Endodermal cell (in vitro differentiated cells): Measurements from ENCODE around the gene ETFA. TPM values are rescaled to one million over a fixed set of nuclear protein-coding genes. Genes with fewer than 3 reads are reported as not detected.
"Not testable (repeated sequence)": the region's sequence is repeated elsewhere in the genome, so short reads cannot be mapped to it uniquely, and the experiment has no call there.

ENCODE experiments used
- DNase-seq: peaks from one replicate; pipeline ENCODE4 v3.0.0-alpha.2; 2017
- H3K27ac ChIP-seq: 2 replicates; pipeline ENCODE4 v1.5.1; 2013; ENCODE audit warnings: mild to moderate bottlenecking, low read depth, low read length, moderate library complexity
- H3K27me3 ChIP-seq: 2 replicates; pipeline ENCODE4 v1.6.1; 2013; ENCODE audit warnings: mild to moderate bottlenecking, low read length, moderate library complexity; ENCODE audit not compliant: insufficient read depth, control insufficient read depth, poor library complexity, severe bottlenecking
- H3K36me3 ChIP-seq: 2 replicates; pipeline ENCODE4 v1.7.0; 2013; ENCODE audit warnings: mild to moderate bottlenecking, low read length, moderate library complexity; ENCODE audit not compliant: control insufficient read depth, insufficient read depth
- H3K4me1 ChIP-seq: one replicate; pipeline ENCODE4 v1.7.0; 2013; ENCODE audit warnings: low read length; ENCODE audit not compliant: control insufficient read depth, insufficient read depth
- H3K4me3 ChIP-seq: 2 replicates; pipeline ENCODE4 v1.5.1; 2013; ENCODE audit warnings: mild to moderate bottlenecking, low read length, moderate library complexity
- H3K9ac ChIP-seq: 2 replicates; pipeline ENCODE4 v1.6.1; 2013; ENCODE audit warnings: mild to moderate bottlenecking, low read length, moderate library complexity; ENCODE audit not compliant: poor library complexity, severe bottlenecking; ENCODE audit errors: extremely low read depth
- H3K9me3 ChIP-seq: 2 replicates; pipeline ENCODE4 v1.6.1; 2013; ENCODE audit warnings: mild to moderate bottlenecking, low read length, moderate library complexity; ENCODE audit not compliant: control insufficient read depth
- H3K27ac Mint-ChIP-seq: 2 replicates; pipeline ENCODE4 v1.8.0; 2020; ENCODE audit warnings: mixed read lengths
- H3K27me3 Mint-ChIP-seq: 2 replicates; pipeline ENCODE4 v1.8.0; 2021; ENCODE audit warnings: mild to moderate bottlenecking, mixed read lengths; ENCODE audit not compliant: insufficient read depth
- H3K36me3 Mint-ChIP-seq: 2 replicates; pipeline ENCODE4 v1.8.0; 2020; ENCODE audit warnings: low read depth, mixed read lengths
- H3K4me1 Mint-ChIP-seq: 2 replicates; pipeline ENCODE4 v1.8.0; 2020; ENCODE audit warnings: mixed read lengths
- H3K4me3 Mint-ChIP-seq: 2 replicates; pipeline ENCODE4 v1.8.0; 2020; ENCODE audit warnings: mild to moderate bottlenecking, moderate library complexity, mixed read lengths
- H3K9me3 Mint-ChIP-seq: 2 replicates; pipeline ENCODE4 v1.8.0; 2020; ENCODE audit warnings: mild to moderate bottlenecking, mixed read lengths
- WGBS, 2 experiments: methylation state at CpG; one replicate each; pipeline versions ENCODE4 v1.1.5 to v1.1.7; 2013; ENCODE audit warnings: missing lambda C conversion rate in 2 of 2, mixed read lengths in 1 of 2; ENCODE audit not compliant: insufficient coverage in 1 of 2, insufficient read length in 1 of 2; 5-methylcytosine and 5-hydroxymethylcytosine counted together
- total RNA-seq, 2 donors: library from RNA; stranded (reverse); fragmentation: NEBNext Ultra II Directional in 1 of 2; extraction: Animal tissue kit (Norgen Biotek cat#: 25700) in 1 of 2; gene quantifications; 2 replicates in 1 of 2; 3 replicates in 1 of 2; pipeline ENCODE4 v1.2.1, GENCODE V29; 2021
- TF ChIP-seq, protein P1 (sequence below): fragments of 200-600 bp; sonication (generic); conservative IDR thresholded peaks from 2 replicates; pipeline ENCODE4 v1.5.0; 2021; ENCODE audit warnings: antibody characterized with exemption, mild to moderate bottlenecking

ETFA gene
- total RNA-seq, 2 donors from 2014 or later = 142 to 157 TPM

DNA sequence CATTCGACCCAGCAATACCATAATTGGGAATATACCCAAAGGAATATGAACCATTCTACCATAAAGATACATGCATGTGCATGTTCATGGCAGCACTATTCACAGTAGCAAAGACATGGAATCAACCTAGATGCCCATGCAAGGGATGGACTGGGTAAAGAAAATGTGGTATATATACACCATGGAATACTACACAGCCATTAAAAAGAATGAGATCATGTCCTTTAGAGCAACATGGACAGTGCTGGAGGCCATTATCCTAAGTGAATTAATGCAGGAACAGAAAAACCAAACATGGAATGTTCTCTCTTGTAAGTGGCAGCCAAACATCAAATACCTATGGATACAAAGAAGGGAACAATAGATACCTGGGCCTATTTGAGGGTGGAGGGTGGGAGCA, 7.4 kb downstream of the ETFA start:
- Mint-ChIP-seq H3K4me3 (no peak overlapping the region), H3K4me1 (peaks cover 14% of the 10 kb centered on the region), H3K27me3 (no peaks in the 10 kb centered on the region), H3K27ac (no peak overlapping the region), H3K9me3 (peaks cover 11% of the 10 kb centered on the region), H3K36me3 (peaks cover 16% of the 10 kb centered on the region)
- Histone ChIP-seq H3K4me3 (no peak overlapping the region), H3K4me1 (no peaks in the 10 kb centered on the region), H3K9me3 (peaks cover 8% of the 10 kb centered on the region), H3K27ac (no peak overlapping the region), H3K27me3 (no peaks in the 10 kb centered on the region), H3K36me3 (no peaks in the 10 kb centered on the region), H3K9ac (no peak overlapping the region)
- DNase-seq = no peak
- TF ChIP-seq, protein P1, sequence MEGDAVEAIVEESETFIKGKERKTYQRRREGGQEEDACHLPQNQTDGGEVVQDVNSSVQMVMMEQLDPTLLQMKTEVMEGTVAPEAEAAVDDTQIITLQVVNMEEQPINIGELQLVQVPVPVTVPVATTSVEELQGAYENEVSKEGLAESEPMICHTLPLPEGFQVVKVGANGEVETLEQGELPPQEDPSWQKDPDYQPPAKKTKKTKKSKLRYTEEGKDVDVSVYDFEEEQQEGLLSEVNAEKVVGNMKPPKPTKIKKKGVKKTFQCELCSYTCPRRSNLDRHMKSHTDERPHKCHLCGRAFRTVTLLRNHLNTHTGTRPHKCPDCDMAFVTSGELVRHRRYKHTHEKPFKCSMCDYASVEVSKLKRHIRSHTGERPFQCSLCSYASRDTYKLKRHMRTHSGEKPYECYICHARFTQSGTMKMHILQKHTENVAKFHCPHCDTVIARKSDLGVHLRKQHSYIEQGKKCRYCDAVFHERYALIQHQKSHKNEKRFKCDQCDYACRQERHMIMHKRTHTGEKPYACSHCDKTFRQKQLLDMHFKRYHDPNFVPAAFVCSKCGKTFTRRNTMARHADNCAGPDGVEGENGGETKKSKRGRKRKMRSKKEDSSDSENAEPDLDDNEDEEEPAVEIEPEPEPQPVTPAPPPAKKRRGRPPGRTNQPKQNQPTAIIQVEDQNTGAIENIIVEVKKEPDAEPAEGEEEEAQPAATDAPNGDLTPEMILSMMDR = no peak
- WGBS, 2 experiments = 95% methylated on average over 1 of the region's 1 CpG; no CpG with 5 or more reads in 1 of the 2 experiments

DNA sequence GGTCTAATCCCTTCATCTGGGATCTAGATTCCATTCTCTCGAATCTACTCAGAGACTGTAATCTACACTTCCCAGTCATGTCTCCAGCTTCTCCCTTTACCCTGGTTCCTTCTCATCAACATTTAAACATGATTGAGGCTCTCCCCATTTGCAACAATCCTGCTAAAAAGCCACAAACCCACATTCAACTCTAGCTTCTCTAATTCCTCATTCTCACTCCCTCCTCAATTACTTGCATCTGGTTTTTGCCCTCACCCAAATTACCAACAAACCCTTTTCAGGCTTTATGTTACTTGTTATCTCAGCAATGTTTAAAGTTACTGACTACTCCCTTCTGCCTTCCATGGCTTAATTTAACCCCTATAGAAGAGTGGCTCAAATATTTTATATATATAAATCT, 11.5 kb downstream of the ETFA start:
- H3K27ac Mint-ChIP-seq = no peak overlapping the region
- TF ChIP-seq, protein P1 = no peak
- WGBS, 2 experiments = 83 to 100% methylated on average over 1 of the region's 1 CpG

DNA sequence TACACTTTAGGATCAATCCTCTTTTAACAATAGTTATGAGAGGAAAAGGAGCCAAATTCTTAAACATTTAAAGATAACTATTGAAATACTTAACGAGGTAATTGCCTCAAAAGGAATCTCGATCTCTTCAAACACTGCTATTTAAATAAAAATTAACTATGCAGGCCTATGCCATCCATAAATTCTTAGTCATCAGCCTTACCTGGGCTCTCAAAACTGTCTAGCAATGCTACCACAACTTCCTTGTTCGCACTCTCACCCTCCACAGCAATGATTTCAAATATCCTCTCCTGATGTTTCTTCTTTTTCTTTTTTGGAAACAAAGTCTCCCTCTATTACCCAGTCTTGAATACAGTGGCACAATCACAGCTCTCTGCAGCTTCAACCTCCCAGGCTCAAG, 12.3 kb downstream of the ETFA start:
- no peak for DNase-seq
- Mint-ChIP-seq H3K9me3 (peaks cover 2% of the 10 kb centered on the region), H3K27ac (no peak overlapping the region), H3K27me3 (no peaks in the 10 kb centered on the region), H3K4me1 (peaks cover 6% of the 10 kb centered on the region), H3K4me3 (no peak overlapping the region), H3K36me3 (peaks cover 12% of the 10 kb centered on the region)
- TF ChIP-seq, protein P1 = no peak
- Histone ChIP-seq H3K9ac (no peak overlapping the region), H3K27me3 (no peaks in the 10 kb centered on the region), H3K36me3 (no peaks in the 10 kb centered on the region), H3K27ac (no peak overlapping the region), H3K4me1 (no peaks in the 10 kb centered on the region), H3K9me3 (peaks cover 2% of the 10 kb centered on the region), H3K4me3 (no peak overlapping the region)
- WGBS, 2 experiments = 88 to 94% methylated on average over 3 of the region's 3 CpGs

More for the DNA sequence above, 11.5 kb downstream of the ETFA start:
- Mint-ChIP-seq H3K9me3 (peaks cover 8% of the 10 kb centered on the region), H3K4me3 (no peak overlapping the region), H3K36me3 (peaks cover 15% of the 10 kb centered on the region), H3K27me3 (no peaks in the 10 kb centered on the region), H3K4me1 (peaks cover 6% of the 10 kb centered on the region)
- H3K4me3 ChIP-seq = no peak overlapping the region
- no peak overlapping the region for H3K9ac ChIP-seq
- H3K27ac ChIP-seq = no peak overlapping the region
- no peaks in the 10 kb centered on the region for H3K36me3 ChIP-seq
- DNase-seq = no peak
- no peaks in the 10 kb centered on the region for H3K27me3 ChIP-seq
- H3K9me3 ChIP-seq = peaks cover 8% of the 10 kb centered on the region
- H3K4me1 ChIP-seq = no peaks in the 10 kb centered on the region

GRCh38 chr15:76297951-76298350, 13.3 kb downstream of the ETFA start:
- WGBS, 2 experiments = 95 to 100% methylated on average over 4 of the region's 4 CpGs
- not testable (repeated sequence) for H3K9ac ChIP-seq, H3K4me3 Mint-ChIP-seq, H3K27ac Mint-ChIP-seq, H3K27ac ChIP-seq, H3K9me3 Mint-ChIP-seq, H3K4me3 ChIP-seq, H3K27me3 Mint-ChIP-seq, H3K4me1 ChIP-seq, H3K27me3 ChIP-seq, H3K36me3 ChIP-seq, H3K4me1 Mint-ChIP-seq, H3K9me3 ChIP-seq, DNase-seq
- H3K36me3 Mint-ChIP-seq = peaks cover 13% of the 10 kb centered on the region
